ENCODE measurements around the gene ANKRD65. TPM values are rescaled to one million over a fixed set of nuclear protein-coding genes. Genes with fewer than 3 reads are reported as not detected.

Gene ANKRD65
- total and polyA plus RNA-seq, 8 donors, result 2.3 to 41.8 (median 14.0) TPM

DNA sequence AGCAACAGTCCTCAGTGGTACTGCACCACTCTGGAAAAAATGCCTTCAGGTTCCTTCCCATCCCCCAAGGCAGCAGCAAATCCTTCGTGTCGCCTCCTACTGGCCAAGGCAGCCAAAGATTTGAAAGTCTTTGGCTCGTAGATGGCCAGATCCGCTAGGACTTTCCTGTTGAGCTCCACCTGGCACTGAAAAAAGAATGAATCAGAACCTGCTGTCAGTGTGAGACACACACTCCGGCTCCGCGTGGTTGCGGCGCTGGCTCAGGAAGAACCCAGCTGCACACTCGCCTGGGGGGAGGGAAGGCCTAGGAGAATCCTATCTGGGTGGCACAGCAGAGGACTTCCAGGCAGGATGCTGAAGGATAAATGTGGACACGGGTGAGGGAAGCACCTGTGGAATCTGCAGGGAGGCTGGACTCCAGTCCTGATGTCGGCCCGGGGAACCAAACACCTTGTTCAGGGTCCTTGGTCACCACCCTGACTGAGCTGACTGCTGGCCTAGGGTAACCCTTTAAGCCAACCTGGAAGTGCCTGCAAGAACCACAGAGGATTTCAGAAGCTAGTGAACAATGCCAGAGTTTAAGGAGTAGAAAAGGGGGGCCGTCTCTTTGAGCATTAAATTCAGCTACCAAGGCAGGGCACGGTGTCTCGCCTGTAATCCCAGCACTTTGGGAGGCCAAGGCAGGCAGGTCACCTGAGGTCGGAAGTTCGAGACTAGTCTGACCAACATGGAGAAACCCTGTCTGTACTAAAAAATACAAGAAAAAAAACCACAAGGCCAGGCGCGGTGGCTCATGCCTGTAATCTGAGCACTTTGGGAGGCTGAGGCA is 18.8 kb downstream of the ANKRD65 start:
- FAIRE-seq, result no peak
- 60 to 62% methylated on average over 20 of the region's 20 CpGs for WGBS, 2 donors

GRCh38 chr1:1401457-1402010 is 19.5 kb downstream of the ANKRD65 start:
- Histone ChIP-seq H3K4me3 (no peak overlapping the region), H3K4me1 (peaks cover 12 to 30% (median 23%) of the 10 kb centered on the region in 3 donors), H3K36me3 (peaks cover 0 to 22% (median 21%) of the 10 kb centered on the region in 3 donors), H3K27me3 (no peaks in the 10 kb centered on the region), H3K27ac (no peak overlapping the region), H3K9me3 (no peaks in the 10 kb centered on the region)
- FAIRE-seq (no peak), ATAC-seq (no peak), DNase-seq (peak in 1 of 6 donors; percentile 47)
- 84 to 87% methylated on average over 7 of the region's 7 CpGs for WGBS, 2 donors
- intact Hi-C loops (cut with DNase I), result loop anchor here in 2 of 3 donors (5.0 kb wide), 2 partner anchors 36 to 41 kb away; partner anchors contain the start of gene VWA1 (in 1 of the 2)
- no peak for TF ChIP-seq CTCF (IDR thresholded peaks at IDR 0.05)

More for the DNA sequence above, 18.8 kb downstream of the ANKRD65 start:
- peaks cover 0 to 17% (median 16%) of the 10 kb centered on the region in 3 donors for H3K36me3 ChIP-seq
- H3K4me1 ChIP-seq, result peaks cover 12 to 30% (median 23%) of the 10 kb centered on the region in 3 donors
- DNase-seq, result peak in 3 of 6 donors; percentile 43 to 54 (median 50)
- peak in 3 of 4 donors; percentile 15 to 24 (median 21) for TF ChIP-seq CTCF (IDR thresholded peaks at IDR 0.05)
- no peak for ATAC-seq
- intact Hi-C loops (cut with DNase I), result loop anchor here in 2 of 3 donors (5.0 kb wide), 2 partner anchors 35 to 40 kb away; partner anchors contain the start of gene VWA1 (in 1 of the 2)
- no peaks in the 10 kb centered on the region for H3K9me3 ChIP-seq
- no peaks in the 10 kb centered on the region for H3K27me3 ChIP-seq
- no peak overlapping the region for H3K4me3 ChIP-seq
- H3K27ac ChIP-seq, result no peak overlapping the region

DNA sequence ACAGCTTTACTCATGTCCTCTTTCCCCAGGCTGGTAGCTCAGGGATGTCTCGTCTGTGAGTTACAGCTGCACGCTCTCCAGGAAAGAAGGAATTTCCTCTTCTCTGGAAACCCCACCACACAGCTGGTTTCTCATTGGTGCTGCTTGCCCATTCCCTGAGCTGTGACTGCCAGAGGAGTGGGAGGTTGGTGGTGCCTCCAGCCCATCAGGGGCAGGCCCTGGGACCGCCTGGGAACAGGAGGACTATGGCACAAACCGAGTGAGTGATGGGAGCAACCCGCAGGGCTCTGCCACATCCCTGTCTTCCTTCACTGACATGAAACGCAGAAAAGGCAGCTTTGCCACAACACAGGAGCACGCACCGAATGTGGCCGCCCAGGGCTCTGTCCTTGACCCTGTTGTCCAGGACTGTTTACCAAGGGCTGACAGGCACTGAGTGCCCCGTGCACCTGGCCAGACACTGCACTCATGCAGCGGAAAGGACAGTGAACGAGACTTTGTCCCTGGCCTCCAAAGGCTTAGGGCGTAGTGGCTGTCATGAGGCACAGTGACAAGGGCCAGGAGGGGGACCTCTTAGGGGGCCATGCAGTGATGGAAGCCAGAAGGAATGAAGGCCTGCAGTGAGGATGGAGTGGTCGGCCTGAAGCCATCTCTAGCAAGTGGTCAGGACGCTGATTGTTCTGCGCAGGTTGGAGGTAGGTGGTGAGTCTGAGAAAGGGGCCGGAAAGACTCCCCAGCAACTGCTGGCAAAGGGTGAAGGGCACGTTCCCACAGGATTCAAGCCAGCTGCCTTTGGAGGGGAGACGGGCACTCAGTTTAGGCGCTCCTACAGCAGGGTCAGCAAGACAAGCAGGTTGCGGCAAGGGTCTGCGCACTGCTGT is 20.3 kb downstream of the ANKRD65 start:
- H3K4me1 ChIP-seq, result peaks cover 7 to 25% (median 17%) of the 10 kb centered on the region in 3 donors
- intact Hi-C loops (cut with DNase I), result loop anchor here in 2 of 3 donors (5.0 kb wide), 2 partner anchors 36 to 41 kb away; partner anchors contain the start of gene VWA1 (in 1 of the 2)
- peak in 1 of 6 donors; percentile 74 for DNase-seq
- ATAC-seq, result no peak
- H3K9me3 ChIP-seq, result no peaks in the 10 kb centered on the region
- no peaks in the 10 kb centered on the region for H3K27me3 ChIP-seq
- peaks cover 0 to 22% (median 21%) of the 10 kb centered on the region in 3 donors for H3K36me3 ChIP-seq
- WGBS, 2 donors, result 62% methylated on average over 22 of the region's 22 CpGs
- H3K27ac ChIP-seq, result no peak overlapping the region
- H3K4me3 ChIP-seq, result peak overlapping the region in 3 of 4 donors; percentile 83 to 100 (median 98)
- FAIRE-seq, result no peak
- no peak for TF ChIP-seq CTCF (IDR thresholded peaks at IDR 0.05)

GRCh38 chr1:1399872-1400575 is 21.1 kb downstream of the ANKRD65 start:
- no peaks in the 10 kb centered on the region for H3K27me3 ChIP-seq
- peak overlapping the region; percentile 50 to 73 (median 70) for H3K27ac ChIP-seq
- TF ChIP-seq CTCF (IDR thresholded peaks at IDR 0.05), result no peak
- WGBS, 2 donors, result 2 to 3% methylated on average over 34 of the region's 34 CpGs
- DNase-seq (peak in 2 of 6 donors; percentile 29 to 79), ATAC-seq (peak in 3 of 4 donors; percentile 2 to 6 (median 3)), FAIRE-seq (no peak)
- peaks cover 4 to 19% (median 17%) of the 10 kb centered on the region in 3 donors for H3K4me1 ChIP-seq
- no peaks in the 10 kb centered on the region for H3K9me3 ChIP-seq
- intact Hi-C loops (cut with DNase I), result loop anchor here in 2 of 3 donors (5.0 kb wide), 2 partner anchors 37 to 42 kb away; partner anchors contain the start of gene VWA1 (in 1 of the 2)
- peaks cover 0 to 24% (median 16%) of the 10 kb centered on the region in 3 donors for H3K36me3 ChIP-seq
- peak overlapping the region; percentile 83 to 100 (median 95) for H3K4me3 ChIP-seq
